ENCODE results near the gene LARGE1. TPM values are rescaled to one million over a fixed set of nuclear protein-coding genes. Genes with fewer than 3 reads are reported as not detected.

The LARGE1 gene
- total and polyA plus RNA-seq, 2 of the 8 experiments (the other 6 are each of a cell fraction or from before 2014, with no cell fraction given): 43.7 to 83.0 TPM

GRCh38 chr22:33404723-33405122 lies 515.6 kb downstream of the LARGE1 start:
- CTCF ChIA-PET (ENCODE audit: partially characterized antibody): interaction anchor here (1.3 kb wide), 1 partner anchor 63 kb away, joined by 3 read pairs; no protein-coding TSS in a partner anchor
- no peaks in the 10 kb centered on the region for H3K23me2 ChIP-seq (ENCODE audit: low read depth, low read length)
- DNase-seq (ENCODE audit: low read depth in 1 of 2, low spot score in 2 of 2) (no peak), FAIRE-seq (no peak)
- H4K91ac ChIP-seq (replicated peaks; ENCODE audit: insufficient read length, low read length): no peak overlapping the region
- 0 out of 2 replicates have a peak, but pooled peaks cover 2% of the 10 kb centered on the region for H3K79me1 ChIP-seq (ENCODE audit: low read depth, low read length)
- no peak overlapping the region for H2BK12ac ChIP-seq (ENCODE audit: low read depth, low read length)
- no peak overlapping the region for H4K5ac ChIP-seq (ENCODE audit: insufficient read length, low read depth, low read length)
- no peak overlapping the region for H2AK5ac ChIP-seq (ENCODE audit: low read depth, low read length)
- no peak overlapping the region for H2BK20ac ChIP-seq (ENCODE audit: low read length)
- TF ChIP-seq, protein P1, sequence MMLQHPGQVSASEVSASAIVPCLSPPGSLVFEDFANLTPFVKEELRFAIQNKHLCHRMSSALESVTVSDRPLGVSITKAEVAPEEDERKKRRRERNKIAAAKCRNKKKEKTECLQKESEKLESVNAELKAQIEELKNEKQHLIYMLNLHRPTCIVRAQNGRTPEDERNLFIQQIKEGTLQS (IDR thresholded peaks at IDR 0.05; ENCODE audit: insufficient read depth, low read depth, low read length): no peak
- TF ChIP-seq SUZ12 (IDR thresholded peaks at IDR 0.05; ENCODE audit: low read length) (no peak), RBBP5 (IDR thresholded peaks at IDR 0.05; ENCODE audit: borderline replicate concordance, low read depth, low read length) (no peak), CHD1 (IDR thresholded peaks at IDR 0.05; ENCODE audit: low read depth, low read length) (no peak), CTBP2 (IDR thresholded peaks at IDR 0.05; ENCODE audit: borderline replicate concordance, insufficient read depth, insufficient read length, low read length) (no peak), EGR1 (IDR thresholded peaks at IDR 0.05; ENCODE audit: borderline replicate concordance, low read depth, low read length) (no peak), USF2 (IDR thresholded peaks at IDR 0.05; ENCODE audit: low read length) (no peak), ZNF274 (IDR thresholded peaks at IDR 0.05; ENCODE audit: borderline replicate concordance, extremely low read depth, low read length) (no peak), POU5F1 (IDR thresholded peaks at IDR 0.05; ENCODE audit: low read depth, low read length) (no peak)
- H2AFZ ChIP-seq (ENCODE audit: low read length): no peak overlapping the region
- no peak overlapping the region for H3K9ac ChIP-seq (replicated peaks in 1 of 4; ENCODE audit: extremely low read depth in 1 of 4, low read depth in 3 of 4, low read length in 3 of 4)
- no peak overlapping the region for H3K23ac ChIP-seq (ENCODE audit: insufficient read length)
- H3K56ac ChIP-seq (replicated peaks; ENCODE audit: insufficient read length, low read depth, low read length): no peak overlapping the region
- peaks cover 0 to 6% (median 1%) of the 10 kb centered on the region in 4 experiments; a peak in 1 of 7 replicates for H3K4me1 ChIP-seq (replicated peaks in 1 of 4; ENCODE audit: control insufficient read depth in 3 of 4, insufficient read depth in 4 of 4, low read length in 3 of 4)
- H3K79me2 ChIP-seq (ENCODE audit: control insufficient read depth in 1 of 2, insufficient read depth in 2 of 2, low read length in 2 of 2): no peaks in the 10 kb centered on the region
- no peak overlapping the region for H3K4ac ChIP-seq (replicated peaks; ENCODE audit: insufficient read length, low read depth, low read length)
- no peaks in the 10 kb centered on the region for H3K36me3 ChIP-seq (ENCODE audit: control insufficient read depth in 2 of 4, insufficient read depth in 4 of 4, low read length in 3 of 4)
- no peak overlapping the region for H3K4me2 ChIP-seq (ENCODE audit: insufficient read depth in 1 of 2, low read depth in 2 of 2, low read length in 2 of 2)
- no peaks in the 10 kb centered on the region for H4K20me1 ChIP-seq (replicated peaks in 1 of 2; ENCODE audit: control insufficient read depth in 1 of 2, insufficient read depth in 2 of 2, low read length in 2 of 2)
- no peak overlapping the region for H2BK120ac ChIP-seq (replicated peaks; ENCODE audit: low read depth, low read length)
- H3K14ac ChIP-seq (ENCODE audit: insufficient read length): no peak overlapping the region
- POLR2A ChIA-PET (ENCODE audit: partially characterized antibody): interaction anchor here (0.9 to 1.4 kb wide), 2 partner anchors 9 to 10 kb away, joined by 3 read pairs; no protein-coding TSS in a partner anchor
- no peak overlapping the region for H3K27ac ChIP-seq (ENCODE audit: low read depth, low read length)
- H3K18ac ChIP-seq (ENCODE audit: extremely low read depth, low read length): no peak overlapping the region
- no peaks in the 10 kb centered on the region for H3K27me3 ChIP-seq (replicated peaks in 1 of 4; ENCODE audit: control insufficient read depth in 3 of 4, extremely low read depth in 1 of 4, insufficient read depth in 3 of 4, low read length in 3 of 4)
- 97% methylated on average over 3 of the region's 3 CpGs; no CpG with 5 or more reads in 1 of the 2 experiments for WGBS, 2 experiments (ENCODE audit: extremely low coverage in 1 of 2, insufficient coverage in 1 of 2, insufficient read length in 1 of 2, insufficient replicate concordance in 2 of 2, low coverage in 1 of 2, low lambda C conversion rate in 2 of 2, missing lambda C conversion rate in 1 of 2)
- no peak overlapping the region for H4K8ac ChIP-seq (ENCODE audit: extremely low read depth, insufficient read depth, low read length)
- no peaks in the 10 kb centered on the region for H3K9me3 ChIP-seq (ENCODE audit: insufficient read depth in 2 of 2, low read depth in 1 of 2, low read length in 1 of 2)
- no peak overlapping the region for H2BK15ac ChIP-seq (ENCODE audit: low read length)
- H3K4me3 ChIP-seq (ENCODE audit: extremely low read depth in 1 of 4, insufficient read depth in 2 of 4, low read depth in 3 of 4, low read length in 4 of 4): no peak overlapping the region
- H2BK5ac ChIP-seq (ENCODE audit: low read depth, low read length): no peak overlapping the region
